SIG-M5 treated with dmso at 0.1 percent for 504 hours (cell line): Measurements from ENCODE around the gene TMEM165.

Experiments used
- DNase-seq: peaks from one replicate; lab custom pipeline; 2025; ENCODE audit not compliant: unreplicated experiment; lab: John Stamatoyannopoulos, UW

TMEM165 gene

GRCh38 chr4:55405073-55405472, 9.3 kb downstream of the TMEM165 start:
- no peak for DNase-seq

GRCh38 chr4:55406545-55406944, 10.8 kb downstream of the TMEM165 start:
- no peak for DNase-seq

DNA sequence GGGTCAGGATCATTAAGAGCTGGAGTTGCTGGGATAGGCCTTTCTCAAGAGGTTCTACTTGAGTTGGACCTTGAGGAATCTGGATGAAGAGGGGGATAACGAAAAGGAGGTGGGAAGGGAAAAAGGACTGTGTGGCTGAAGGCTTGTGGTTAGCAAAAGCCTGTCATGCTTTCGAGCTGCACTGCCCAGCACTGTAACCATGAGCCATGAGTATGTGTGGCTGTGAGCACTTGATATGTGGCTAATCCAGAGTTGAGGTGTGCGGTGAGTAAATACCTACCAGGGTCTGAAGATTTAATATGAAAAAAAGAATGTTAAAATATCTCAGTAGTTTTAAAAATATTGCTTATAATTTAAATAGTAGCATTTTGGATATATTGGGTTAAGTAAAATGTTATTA, 11.4 kb downstream of the TMEM165 start:
- DNase-seq = no peak

- DNase-seq = no peak
Observed at GRCh38 chr4:55407764-55408163, 12.0 kb downstream of the TMEM165 start.

DNA sequence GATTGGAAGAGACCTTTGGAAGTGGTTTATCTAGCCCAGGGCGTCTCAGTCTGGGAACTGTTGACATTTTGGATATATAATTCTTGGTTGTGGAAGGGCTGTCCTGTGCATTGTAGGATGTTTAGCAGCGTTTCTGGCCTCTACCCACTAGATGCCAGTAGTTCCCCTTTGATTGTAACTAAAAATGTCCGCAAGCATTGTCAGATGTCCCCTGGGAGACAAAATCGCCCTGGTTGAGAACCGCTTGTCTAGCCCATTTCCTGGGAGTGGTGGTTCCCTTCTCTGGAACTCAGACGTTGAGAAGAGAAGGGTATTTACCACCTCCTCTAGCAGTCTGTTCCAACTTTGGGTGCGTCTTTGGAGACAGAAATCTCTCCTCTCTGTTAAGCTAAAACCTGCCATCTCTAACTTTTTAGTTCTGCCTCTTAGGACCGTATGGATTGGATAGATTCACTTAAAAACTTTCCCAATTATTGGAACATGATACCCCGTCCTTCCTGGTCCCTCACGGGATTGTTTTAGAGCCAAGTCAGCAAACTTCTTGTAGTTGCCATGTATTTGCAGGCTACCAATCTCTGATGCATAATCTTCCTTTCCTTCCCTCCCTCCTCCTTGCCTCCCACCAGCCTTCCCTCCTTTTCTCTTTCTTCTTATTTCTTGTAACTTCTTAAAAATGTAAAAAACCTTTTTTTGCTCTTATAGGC, 13.9 kb downstream of the TMEM165 start:
- no peak for DNase-seq

DNA sequence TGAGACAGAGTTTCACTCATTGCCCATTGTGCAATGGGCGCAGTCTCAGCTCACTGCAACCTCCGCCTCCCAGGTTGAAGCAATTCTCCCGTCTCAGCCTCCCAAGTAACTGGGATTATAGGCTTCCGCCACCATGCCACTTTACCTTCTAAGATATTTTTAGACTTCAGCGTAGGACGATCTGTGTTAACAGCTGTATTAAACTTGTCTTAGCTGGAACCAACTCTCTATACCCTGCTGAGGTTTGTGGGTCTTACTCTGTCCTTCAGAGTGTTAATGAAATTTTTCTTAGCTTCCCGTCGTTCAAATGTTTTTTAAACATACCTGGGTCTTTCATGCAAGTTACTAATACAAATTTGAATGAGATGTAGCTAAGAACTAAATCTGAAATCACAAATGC, 14.7 kb downstream of the TMEM165 start:
- DNase-seq = no peak

GRCh38 chr4:55411621-55412020, 15.9 kb downstream of the TMEM165 start:
- no peak for DNase-seq

DNA sequence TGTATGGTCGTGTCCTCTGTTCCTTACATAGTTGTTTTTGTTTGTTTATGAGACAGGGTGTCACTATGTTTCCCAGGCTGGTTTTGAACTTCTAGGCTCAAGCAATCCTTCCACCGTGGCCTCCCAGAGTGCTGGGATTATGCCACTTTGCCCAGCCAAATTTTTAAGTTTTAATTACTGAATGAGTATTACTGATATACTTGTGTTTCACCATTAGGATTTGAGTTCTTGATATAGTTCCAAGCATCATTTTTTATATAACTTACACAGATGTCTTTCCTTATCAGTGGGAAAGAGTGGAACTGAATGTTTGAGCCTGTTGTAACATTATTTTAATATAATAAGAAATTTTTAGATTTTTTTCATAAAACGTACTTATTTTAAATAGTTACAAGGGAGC, 20.4 kb downstream of the TMEM165 start:
- DNase-seq = no peak

- no peak for DNase-seq
Observed at GRCh38 chr4:55424791-55425190, 29.0 kb downstream of the TMEM165 start.

DNA sequence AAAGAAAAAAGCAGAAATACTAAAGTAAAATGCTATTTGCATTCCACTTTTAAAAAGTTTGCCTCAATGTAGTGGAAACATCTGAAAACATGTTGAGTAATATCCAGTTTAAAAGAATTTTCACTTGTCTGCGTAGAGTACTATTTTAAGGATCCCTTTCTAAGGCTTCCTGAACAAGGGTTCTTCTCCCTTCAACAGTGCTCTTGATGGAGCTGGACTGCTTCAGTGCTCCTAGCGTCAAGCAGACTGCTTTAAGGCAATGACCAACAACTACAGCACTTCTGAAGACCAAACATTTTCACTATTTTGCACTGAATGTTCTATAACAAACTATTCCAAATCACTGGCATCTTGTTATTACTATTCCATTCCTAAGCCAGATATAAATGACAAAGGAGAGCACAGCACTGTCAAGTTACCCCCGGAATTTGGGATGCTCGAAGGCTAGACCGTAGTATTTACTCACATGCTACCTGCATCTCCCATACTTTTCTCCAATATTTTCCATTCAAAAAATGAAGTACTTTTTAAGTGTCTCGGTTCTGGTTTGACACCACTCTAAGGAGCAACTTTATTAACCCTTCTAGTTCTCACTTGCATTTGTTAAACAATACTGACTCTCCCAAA, 36.1 kb downstream of the TMEM165 start:
- no peak for DNase-seq

- peak; percentile 3 for DNase-seq
Observed at GRCh38 chr4:55435141-55435841, 39.5 kb downstream of the TMEM165 start.

DNA sequence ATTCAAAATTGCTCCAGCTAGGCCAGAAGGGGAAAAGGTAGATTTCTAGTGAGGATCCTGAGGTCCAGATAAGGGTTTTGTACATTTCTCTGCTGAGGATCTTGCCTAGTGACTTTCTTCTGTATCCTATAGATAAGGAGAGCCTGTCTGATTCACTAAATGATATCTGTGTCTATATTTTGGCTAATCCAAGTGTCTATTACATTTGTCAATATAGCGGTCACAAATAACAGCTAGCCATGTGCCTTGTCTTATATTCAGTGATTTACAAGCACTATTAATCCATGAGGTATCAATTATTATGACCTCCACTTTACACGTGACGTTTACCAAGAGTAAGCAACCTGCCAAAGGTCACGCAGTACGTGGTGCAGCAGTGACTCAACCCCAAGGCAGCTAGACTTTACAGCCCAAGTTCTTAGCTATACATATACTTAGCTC, 41.6 kb downstream of the TMEM165 start:
- DNase-seq = no peak

DNA sequence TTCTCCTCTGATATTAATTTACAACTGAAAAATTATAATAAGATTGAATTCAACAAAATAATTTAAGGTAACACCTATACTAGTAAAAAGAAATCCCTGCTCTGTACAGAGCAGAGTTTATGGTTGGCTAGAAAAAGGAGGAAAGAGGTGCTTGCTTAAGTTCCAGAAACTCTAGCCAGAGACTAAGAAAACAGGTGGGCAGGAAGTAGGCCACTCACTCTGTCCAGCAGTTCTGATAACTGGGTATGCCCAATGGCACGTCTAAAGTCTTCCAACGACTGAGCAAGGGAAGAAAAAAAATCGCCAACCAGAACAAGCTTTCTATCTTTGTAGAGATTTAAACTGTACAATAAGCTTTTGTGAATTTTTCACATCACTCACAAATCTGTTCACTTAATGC, 42.1 kb downstream of the TMEM165 start:
- no peak for DNase-seq

GRCh38 chr4:55438314-55438713, 42.6 kb downstream of the TMEM165 start:
- no peak for DNase-seq

DNA sequence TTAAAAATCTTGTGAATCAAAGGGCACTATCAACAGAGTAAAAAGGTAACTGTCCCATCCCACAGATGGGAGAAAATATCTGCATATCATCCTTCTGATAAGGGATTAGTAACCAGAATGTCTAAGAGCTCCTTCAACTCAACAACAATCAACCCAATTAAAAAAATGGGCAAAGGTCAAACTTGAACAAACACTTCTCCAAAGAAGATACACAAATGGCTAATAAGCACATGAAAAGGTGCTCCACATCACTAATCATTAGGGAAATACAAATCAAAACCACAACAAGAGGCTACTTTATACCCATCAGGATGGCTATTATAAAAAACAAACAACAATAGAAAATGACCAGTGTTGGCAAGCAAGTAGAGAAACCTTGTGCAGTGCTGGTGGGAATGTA, 43.3 kb downstream of the TMEM165 start:
- DNase-seq = no peak

GRCh38 chr4:55440786-55441185, 45.0 kb downstream of the TMEM165 start:
- DNase-seq = no peak

- no peak for DNase-seq
Observed at GRCh38 chr4:55442541-55442940, 46.8 kb downstream of the TMEM165 start.

DNA sequence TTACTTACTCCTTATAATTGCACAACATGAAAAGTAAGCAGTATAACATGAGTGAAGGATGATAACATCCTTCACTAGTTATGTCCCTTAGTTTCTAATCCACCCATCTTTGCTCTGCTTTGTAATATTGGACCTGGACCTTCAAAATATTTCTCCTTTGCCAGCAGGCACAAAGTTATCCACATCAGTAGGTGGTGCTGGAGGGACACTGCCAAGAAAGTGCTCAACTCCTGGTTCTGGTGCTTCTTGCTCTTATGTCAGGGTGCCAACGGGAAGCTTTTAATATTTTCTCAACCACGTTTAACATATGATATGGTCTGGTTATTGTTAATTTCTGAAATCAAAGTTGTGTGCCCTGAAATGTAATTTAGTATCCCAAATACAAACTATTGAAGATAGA, 49.1 kb downstream of the TMEM165 start:
- DNase-seq = peak; percentile 14

DNA sequence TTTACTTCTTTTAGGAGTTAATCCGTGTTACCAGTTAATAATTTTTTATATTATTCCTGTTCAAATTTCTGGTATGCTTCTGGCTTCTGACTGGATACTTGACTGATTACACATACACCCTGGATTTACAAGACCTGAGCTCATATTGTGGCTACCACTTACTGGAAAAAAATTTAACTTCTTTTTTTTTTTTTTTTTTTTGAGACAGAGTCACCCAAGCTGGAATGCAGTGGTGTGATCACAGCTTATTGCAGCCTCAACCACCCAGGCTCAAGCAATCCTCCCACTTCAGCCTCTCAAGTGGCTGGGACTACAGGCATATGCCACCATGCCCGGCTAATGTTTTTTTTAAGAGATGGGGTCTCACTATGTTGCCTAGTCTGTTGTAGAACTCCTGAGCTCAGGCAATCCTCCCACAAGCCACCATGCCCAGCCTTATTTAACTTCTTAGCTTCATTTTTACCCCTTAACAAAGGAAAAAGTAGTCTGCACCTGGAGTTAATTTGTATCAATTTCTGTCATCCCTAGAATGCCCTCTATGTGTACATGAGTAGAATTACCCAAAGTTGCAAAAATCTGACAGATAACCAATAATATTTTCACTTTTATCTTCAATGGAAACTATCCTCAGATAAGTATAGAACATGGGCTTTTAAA, 50.3 kb downstream of the TMEM165 start:
- DNase-seq = no peak

DNA sequence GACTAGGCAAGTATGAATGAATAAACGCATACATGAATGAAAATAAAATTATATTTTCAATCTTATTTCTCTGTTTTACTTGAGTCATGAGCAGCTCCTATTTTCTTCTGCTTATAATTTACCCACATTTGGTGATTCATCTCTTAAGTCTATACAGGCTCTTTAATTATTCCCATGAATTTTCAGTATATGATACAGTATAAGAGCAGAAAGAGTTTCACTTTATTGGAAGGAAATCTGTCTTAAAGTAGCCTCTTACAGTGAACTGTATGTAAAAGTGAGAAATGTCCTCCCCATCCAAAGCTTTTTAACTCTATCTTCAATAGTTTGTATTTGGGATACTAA, 50.8 kb downstream of the TMEM165 start:
- DNase-seq = no peak

- DNase-seq = peak; percentile 14
Observed at GRCh38 chr4:55447108-55447708, 51.5 kb downstream of the TMEM165 start.
